HG03103 (cell line): ENCODE measurements around the gene BRAF.
"Not testable (repeated sequence)": the region's sequence is repeated elsewhere in the genome, so short reads cannot be mapped to it uniquely, and the experiment has no call there.

ENCODE experiments used
- ATAC-seq: cut with Tn5 transposase; IDR thresholded peaks from one replicate; pipeline ENCODE4 v1.9.1; 2021; ENCODE audit warnings: low read depth; ENCODE audit not compliant: unreplicated experiment

BRAF gene

DNA sequence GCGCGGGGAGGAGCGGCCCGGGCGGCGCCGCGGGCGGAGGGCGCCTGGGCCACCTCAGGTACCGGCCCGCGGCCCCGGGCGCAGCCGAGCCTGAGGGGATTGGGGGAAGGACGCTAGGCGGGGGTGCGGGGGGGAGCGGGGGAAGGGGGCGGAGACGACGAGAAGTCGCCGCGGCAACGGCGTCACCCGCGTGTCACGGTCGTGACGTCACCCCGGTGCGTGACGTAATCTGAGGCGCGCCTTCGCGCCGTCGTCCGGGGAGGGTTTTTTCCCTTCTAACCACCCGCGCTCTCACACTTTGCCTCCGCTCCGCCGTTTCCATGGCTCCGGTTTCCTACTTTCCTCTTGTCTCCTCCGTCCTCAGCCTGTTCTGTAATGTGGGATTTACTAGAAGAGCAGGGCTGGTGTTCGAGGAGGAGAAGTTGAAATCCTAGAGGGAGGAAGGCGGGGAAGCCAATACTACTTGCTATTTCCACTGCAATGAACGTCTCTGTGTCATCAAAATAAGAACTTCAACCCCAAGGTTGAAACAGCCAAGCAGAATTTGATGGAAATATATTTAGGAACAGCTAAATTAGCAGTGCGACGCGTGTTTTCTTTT lies at the start of gene BRAF:
Gene BRAF (minus strand): TSS at position 109 of the 601 bp plus-strand sequence. CDS start 226 bp downstream, outside the sequence.
- peak; percentile 49 for ATAC-seq

DNA sequence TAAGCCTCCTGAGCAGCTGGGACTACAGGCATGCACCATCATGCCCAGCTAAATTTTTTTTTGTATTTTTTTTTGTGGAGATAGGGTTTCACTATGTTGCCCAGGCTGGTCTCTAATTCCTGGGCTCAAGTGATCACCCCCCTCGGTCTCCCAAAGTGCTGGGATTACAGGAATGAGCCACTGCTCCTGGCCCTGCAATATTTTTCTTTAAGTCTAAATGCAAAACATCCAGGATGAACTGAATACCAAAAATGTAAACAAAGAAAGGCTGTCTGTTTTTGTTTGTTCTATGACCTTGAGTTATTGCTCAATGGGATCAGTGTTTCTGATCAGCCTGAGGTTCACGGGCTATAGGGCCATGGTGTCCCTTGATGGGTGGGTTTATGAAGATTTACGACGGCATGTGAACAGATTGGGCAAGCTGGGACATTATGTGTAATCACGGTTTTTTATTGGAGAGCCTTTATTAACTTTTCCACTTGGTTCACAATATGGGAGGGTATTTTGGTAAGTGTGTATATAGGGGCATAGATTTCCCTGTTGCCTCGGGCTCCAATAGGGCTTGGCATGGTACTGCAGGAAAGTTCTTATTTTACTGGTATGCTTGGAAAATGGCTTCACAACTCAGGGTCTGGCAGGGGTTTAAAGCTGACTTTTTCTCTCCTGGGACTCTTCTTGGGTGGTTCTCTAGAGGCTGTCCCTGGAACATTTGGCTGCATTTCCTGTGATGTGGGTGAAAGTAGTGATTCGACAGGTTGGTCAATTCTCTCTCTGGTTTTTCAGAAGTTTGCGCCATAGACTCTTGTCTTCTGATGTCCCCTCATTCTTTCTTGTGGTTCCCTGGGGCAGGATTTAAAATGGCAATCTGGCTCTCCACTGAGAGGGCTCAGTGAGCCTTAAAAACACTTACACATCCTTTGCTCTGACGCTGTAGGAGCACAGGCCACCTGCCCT lies 48.4 kb upstream of the BRAF start:
- no peak for ATAC-seq

DNA sequence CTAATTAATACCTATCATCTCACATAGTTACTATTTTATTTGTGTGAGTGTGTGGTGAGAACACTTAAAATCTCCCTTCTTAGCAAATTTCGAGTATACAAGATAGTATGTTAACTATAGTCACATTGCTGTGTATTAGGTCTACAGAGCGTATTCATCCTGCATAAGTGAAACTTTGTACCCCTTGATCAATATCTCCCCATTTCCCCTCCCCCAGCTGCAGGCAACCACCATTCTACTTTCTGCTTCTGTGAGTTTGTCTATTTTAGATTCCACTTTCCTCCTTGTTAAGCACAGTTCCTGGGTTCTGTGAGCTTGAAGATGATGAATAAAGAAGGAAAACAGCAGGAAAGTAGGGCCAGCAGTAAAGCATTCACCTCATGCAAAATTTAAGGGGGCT lies 47.6 kb upstream of the BRAF start:
- ATAC-seq: no peak

DNA sequence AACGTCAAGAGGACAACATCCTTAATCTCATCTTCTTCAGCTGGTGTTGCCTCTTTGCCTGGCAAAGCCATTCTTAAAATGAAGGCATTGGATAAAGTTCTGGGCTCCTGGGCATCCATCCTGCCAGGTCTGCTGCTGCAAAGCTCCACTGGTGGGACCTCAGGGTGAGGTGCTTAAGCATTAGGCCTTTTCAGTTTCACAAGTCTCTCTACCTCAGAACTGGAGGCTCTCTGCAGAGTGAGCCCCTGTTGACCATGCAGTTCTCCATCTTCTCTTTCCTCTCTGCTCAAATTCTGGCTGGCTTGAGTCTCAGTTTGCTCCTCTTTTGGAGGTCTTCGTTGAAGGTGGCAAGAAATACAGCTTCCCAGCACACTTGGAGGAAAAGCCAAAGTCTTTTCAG lies 42.7 kb upstream of the BRAF start:
- no peak for ATAC-seq

DNA sequence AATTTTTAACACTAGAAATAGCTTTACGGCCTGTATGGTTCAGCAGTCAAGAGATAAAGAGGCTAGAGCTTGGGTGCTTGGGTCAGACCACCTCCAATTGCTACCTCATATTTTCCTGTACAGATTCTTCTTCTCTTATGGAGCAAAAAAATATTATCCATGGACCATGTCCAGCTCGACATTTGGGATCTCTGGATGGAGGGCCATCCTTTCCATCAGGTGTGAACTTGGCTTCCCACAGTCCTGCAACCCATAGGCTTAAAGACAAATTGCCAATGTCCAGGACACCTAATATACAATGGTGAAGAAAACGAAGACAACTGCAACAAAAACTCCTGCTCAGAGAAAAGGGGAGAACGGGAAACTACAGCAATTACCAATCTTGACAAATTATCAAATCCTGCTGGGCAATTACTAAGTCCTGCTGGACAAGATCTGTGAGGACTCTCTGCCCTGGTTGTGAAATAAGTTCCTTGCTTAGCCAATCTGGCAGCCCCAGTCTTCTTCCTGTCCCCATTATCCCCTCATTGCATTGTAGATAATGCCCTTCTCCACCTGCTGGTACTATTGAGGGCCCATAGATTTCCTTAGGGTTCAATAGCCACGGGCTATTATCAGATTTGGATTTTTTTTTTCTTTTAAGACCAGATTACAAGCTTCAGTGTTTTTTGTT lies 42.0 kb upstream of the BRAF start:
- no peak for ATAC-seq

DNA sequence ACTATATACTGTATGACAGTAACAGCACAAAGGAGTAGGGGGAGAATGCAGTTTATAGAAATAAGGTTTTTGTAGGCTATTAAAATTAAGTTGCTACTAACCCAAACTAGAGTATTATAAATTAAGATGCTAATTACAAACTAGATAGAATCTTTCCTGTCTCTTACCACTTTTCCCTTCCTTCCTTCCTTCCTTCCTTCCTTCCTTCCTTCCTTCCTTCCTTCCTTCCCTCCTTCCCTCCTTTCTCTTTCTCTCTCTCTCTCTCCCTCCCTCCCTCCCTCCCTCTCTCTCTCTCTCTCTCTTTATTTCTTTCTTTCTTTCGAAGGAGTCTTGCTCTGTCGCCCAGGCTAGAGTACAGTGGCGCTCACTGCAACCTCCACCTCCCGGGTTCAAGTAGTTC lies 36.4 kb upstream of the BRAF start:
- no peak for ATAC-seq

DNA sequence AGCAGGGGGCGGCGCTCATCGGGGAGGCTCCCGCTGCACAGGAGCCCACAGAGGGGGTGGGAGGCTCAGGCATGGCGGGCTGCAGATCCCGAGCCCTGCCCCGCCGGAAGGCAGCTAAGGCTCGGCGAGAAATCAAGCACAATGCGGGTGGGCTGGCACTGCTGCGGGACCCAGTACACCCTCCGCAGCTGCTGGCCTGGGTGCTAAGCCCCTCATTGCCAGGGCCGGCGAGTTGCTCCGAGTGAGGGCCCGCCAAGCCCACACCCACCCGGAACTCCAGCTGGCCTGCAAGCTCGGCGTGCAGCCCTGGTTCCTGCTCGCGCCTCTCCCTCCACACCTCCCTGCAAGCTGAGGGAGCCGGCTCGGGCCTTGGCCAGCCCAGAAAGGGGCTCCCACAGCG lies 32.3 kb upstream of the BRAF start:
- not testable (repeated sequence) for ATAC-seq

DNA sequence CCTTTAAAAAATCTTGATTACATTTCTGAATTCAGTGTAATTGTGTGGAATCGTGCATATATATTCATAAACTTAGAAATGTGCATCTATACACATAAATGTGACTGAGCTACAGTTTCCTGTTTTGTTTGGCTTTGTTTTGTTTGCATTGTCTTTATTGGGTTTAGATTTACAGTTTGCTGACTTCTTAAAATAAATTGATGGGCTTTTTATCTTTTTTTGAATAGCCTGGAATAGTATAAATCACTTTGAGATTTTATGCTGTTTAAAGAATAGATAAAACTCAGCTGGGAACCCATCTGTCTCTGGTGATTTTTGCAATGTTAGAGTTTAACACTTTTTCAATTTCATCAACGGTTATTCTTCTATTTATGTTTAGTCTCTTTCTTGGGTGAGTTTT lies 21.2 kb upstream of the BRAF start:
- no peak for ATAC-seq

DNA sequence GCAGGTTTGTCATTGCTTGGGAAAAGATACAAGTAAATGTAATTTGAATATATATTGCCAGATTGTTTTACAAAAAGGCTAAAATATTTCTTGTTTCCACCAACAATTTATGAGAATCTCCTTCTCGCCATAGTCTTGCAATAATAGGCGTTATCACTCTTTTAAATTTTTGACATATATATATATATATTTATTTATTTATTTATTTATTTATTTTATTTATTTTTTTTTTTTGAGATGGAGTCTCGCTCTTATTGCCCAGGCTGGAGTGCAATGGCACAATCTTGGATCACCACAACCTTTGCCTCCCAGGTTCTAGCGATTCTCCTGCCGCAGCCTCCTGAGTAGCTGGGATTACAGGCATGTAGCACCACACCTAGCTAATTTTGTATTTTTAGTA lies 17.5 kb upstream of the BRAF start:
- ATAC-seq: not testable (repeated sequence)

DNA sequence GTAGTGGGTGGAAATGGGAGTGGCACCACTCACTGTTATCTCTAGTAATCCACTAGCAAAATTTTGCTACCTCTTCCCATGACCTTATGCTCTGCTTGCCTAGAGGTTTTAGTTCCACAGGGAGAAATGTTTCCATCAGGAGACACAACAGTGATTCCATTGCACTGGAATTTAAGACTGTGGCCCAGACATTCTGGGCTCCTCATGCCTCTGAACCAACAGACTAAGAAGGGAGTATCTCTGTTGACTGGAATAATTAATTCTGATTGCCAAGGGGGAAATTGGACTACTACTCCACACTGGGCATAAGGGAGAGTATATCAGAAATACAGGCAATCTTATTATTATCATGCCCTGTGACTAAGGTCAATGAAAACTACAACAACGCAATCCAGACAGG lies 16.2 kb upstream of the BRAF start:
- no peak for ATAC-seq

DNA sequence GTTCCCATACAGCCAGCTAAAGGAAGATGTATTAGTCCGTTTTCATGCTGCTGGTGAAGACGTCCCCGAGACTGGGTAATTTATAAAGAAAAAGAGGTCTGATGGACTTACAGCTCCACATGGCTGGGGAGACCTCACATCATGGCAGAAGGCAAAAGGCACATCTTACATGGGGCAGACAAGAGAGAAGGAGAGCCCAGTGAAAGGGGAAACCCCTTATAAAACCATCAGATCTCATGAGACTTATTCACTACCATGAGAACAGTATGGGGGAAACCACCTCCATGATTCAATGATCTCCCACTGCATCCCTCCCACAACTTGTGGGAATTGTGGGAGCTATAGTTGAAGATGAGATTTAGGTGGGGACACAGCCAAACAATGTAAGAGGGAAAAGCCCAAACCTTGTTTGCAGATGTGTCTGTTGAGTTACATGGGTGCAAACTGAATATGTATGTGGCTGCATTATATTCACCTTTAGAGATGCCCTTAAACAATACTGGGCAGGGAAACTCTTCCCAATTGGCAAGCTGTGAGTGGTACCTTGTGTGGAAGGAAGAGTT lies 13.1 kb upstream of the BRAF start:
- no peak for ATAC-seq

DNA sequence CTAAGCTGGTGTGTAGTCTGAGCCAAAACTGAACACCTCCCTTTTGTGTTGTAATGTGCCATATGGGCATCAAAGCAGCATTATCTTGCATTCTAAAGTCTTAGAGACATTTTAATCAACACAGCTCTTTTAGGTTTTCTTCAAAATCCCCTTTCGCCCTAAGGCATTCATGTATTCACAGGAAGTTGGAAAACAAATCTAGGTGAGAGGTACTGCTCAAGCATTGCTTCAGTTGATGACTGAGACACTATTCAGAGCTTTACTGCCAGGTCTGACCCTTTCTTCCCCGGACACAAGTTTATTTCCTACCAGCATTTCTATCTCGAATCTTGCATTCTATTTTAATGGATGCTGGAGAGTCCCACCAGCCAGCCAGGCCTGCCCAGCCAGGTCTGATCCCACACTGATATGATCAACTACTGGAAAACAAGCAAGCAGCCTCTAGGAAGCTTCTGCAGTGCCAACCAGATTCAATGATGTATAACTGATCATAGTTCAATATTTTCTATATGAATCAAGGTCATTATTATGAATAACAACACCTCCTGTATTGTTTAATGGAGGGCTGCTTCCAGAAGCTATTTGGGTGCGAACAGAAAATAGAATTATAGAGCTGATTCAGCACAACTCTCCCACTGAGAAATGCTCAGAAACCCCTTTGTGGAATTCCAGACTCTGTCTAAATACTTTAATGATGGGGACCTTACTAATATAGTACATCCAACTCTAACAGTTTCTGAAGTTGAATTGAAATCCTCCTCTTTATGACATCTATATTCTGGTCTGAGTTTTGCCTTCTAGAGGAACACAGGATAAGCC lies 4.0 kb upstream of the BRAF start:
- no peak for ATAC-seq

DNA sequence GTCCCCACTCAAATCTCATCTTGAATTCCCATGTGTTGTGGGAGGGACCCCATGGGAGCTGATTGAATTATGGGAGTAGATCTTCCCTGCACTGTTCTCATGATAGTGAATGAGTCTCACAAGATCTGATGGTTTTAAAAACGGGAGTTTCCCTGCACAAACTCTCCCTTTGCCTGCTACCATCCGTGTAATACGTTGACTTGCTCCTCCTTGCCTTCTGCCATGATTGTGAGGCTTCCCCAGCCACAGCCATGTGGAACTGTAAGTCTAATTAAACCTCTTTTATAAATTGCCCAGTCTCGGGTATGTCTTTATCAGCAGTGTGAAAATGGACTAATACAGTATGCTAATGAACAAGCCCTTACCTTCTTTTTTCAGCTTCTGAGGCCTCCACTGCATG lies 3.2 kb upstream of the BRAF start:
- ATAC-seq: not testable (repeated sequence)

DNA sequence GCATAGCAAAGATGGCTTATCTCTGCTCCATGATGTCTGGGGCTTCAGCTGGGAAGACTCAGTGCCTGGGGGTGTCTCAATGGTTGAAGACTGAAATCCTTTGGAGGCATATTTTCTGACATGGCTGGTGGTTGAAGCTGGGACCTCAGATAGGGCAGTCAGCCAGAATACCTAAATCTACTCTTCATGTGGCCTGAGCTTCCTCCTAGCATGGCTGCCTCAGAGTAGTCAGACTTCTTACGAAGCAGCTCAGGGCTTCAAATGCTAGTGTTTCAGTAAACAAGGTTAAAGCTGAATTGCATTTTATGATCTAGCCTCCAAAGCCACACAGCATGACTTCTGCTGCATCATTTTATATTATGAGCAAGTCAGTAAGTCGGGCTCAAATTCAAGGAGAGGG lies 2.6 kb upstream of the BRAF start:
- no peak for ATAC-seq

DNA sequence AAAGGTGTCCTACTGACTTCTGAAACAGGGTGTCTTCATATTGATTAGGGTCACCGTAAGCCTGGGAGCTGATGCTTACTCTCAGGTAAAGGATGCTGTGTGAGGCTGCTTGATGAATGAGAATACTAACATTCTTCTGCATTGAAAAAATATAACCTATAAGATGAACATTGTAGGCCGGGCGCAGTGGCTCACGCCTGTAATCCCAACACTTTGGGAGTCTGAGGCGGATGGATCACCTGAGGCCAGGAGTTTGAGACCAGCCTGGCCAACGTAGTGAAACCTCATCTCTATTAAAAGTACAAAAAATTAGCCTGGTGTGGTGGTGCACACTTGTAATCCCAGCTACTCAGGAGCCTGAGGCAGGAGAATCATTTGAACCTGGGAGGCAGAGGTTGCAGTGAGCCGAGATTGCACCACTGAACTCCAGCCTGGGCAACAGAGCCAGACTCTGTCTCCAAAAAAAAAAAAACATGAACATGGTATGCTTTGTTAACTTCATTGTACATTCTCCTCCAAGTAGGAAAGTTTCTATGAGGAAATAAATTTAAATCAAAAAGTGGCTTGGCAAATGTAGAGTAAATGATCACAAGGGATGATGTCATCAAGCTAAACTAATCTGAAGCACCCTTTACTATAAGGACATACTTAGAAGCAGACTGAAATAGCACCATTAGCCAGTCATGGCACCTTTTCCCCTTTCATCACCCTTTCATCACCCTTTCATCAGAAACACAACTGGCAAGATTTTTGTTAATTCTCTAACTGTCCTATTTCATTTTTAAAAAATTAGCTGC lies 1.5 kb upstream of the BRAF start:
- ATAC-seq: no peak

DNA sequence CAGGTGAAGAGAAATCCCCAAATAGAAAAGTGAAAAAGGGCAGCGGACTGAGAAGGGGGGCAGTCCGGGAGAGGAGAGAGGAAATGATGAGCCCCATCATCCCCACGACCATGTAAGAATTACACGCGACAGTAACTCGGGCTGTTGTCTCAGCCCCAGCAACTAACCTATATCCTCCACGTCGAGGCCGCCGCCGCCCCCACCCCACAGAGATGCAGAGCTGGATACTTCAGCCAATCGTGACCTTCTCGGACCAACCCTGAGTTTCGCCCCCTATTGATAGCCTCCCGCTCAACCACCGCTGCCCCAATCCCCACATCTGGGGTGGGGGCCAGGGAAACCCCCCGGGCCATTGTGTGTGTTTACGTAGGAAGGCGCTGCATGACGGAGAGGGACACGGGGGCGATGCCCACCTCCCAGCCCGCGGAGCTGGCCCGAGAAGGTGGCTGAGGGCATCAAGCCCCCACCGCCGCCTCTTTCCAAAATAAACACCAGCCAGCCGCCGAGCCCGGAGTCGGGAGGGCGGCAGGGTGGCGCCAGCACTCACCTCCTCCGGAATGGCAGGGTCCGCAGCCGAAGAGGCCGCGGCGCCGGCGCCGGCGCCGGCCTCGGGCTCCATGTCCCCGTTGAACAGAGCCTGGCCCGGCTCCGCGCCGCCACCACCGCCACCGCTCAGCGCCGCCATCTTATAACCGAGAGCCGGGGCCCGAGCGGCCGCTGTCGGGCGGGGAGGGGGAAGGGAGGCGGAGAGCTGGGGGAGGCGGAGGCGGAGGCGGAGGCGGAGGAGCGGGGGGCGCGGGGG lies 509 bp downstream of the BRAF start:
- peak; percentile 77 for ATAC-seq

DNA sequence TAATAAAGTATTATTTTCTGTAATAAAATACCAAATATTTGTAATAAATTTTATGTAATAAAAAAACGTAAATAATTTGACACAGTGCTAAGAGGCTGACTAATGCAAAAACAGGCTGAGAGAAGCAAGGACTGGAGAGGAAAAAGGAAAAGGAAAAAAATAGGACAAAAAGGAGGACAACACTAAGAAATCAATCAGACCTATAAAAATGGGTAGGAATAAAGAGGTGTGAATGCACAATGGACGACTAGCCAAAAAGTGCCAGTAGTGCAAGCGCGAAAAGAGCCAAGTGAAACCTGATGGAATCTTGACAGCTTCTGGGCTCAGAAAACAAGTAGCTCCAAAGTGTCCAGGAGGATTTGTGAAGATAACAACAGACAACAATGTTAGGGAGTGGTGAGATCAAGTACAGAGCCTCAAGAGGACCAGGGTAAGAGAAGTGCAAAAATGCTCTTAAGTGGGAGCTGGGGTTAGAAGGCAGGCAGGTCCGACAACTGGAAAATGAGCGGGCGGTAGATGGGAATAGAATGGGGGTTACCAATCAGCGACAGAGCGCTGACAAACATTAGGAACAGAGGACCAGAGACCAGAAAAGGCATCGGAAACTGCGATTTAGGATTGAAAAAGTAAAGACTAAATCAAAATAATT lies 1.2 kb downstream of the BRAF start:
- ATAC-seq: no peak

DNA sequence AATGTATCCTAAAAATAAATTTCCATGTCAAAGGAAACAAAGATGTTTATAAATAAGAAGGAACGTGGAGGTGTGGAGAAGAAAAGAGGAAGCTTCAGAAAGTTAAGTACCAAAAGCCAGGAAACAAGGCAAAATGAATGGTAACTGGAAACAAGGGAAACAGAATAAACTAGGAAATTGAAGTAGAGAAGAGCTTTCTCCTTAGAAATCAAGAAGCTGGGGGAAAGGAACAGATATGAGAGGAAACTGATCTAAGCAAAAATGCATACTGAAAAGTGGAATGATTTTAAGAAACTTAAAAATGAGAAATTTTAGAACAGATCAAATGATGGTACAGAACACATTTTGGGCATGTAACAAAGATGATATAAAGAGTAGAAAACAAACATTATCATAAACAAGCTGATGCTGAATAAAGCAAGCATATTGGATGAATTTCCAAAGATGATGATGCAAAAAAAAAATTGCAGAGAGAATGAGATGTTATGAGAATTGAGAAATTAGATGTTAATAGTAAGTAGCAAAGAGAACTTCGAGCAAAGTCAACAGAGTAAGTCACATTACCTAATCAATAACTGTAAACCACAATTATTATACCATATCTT lies 1.9 kb downstream of the BRAF start:
- no peak for ATAC-seq
